Measurements from ENCODE around the gene MFNG. TPM values are rescaled to one million over a fixed set of nuclear protein-coding genes. Genes with fewer than 3 reads are reported as not detected.
A peak's percentile ranks its signal among the peaks of the same experiment; 100 is the strongest.

The MFNG gene
- total RNA-seq, 1 donor from 2014 or later = 20.7 TPM

- DNase-seq (ENCODE audit: low spot score) = peak; percentile 29
These were observed 28.4 kb upstream of the MFNG start for GRCh38 chr22:37514526-37515051.

DNA sequence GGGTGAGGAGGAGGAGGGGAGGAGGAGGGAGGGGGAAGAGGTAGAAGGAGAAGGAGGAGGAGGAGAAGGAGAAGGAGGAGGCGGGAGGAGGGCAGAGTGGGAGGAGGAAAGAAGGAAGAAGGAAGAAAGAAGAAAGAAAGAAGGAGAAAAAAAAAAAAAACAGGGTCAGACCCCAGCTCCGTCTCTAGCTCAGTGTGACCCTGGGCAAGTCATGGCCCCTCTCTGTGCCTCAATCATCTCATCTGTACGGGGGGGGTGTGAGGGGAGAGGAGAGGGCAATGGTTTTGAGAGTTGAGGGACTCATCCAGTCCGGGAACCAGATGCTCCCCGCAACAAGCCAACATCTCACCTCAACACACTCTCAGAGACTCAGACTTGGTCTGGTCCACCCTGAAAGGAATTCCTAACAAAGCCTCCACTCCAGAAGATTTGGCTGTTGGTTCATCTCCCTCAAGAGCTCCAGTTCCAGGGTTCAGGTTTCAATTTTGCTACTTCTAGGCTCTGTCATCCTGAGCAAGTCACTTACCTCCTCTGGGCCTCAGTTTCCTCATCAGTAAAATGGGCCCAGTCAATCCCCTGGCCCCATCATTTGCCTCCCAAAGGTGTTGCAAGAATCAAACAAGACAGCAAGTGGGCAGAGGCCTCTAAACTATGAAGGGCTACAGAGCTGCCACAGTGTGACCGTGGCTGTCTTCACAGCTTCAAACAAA, 25.4 kb upstream of the MFNG start:
- DNase-seq (ENCODE audit: low spot score) = no peak

DNA sequence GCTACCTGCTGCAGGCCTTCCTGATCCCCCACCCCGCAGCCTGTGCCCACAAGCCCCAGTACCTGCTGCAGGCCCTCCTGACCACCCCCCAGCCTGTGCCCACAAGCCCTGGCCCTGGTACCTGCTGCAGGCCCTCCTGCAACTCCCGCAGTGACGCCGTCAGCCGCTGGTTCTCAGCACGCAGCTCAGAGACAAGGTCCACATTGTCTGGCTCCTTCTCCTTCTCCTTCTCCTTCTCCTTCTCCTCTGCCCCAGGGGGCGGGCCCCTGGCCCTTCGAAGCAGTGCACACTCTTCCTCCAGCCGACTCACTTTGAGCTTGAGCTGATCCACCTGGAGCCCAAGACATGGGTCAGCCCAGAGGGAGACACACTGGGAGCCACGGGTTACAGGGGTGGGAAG, 23.9 kb upstream of the MFNG start:
- no peak for DNase-seq (ENCODE audit: low spot score)

- DNase-seq (ENCODE audit: low spot score) = peak; percentile 89
These were observed 23.1 kb upstream of the MFNG start for GRCh38 chr22:37509059-37509860.

- DNase-seq (ENCODE audit: low spot score) = peak; percentile 55
These were observed 22.3 kb upstream of the MFNG start for GRCh38 chr22:37508431-37508992.

DNA sequence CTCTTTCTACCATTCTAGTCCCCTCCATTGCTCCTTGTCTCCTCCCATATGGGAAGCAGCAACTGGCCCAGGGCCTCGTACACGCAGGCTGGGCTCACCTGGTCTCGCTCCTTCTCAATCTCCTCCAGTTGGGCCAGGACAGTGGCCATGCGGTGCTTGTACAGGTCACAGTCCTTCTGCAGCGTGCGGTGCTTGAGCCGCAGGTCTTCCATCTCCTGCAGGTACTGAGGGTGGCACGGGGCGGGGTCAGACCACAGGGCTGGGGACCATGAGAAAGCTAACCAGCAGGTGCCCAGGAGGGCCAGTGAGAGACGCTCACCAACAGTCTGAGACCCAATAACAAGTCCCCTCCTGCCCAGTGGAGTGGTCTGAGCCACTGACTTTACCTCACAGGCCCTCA, 21.5 kb upstream of the MFNG start:
- DNase-seq (ENCODE audit: low spot score) = no peak

DNA sequence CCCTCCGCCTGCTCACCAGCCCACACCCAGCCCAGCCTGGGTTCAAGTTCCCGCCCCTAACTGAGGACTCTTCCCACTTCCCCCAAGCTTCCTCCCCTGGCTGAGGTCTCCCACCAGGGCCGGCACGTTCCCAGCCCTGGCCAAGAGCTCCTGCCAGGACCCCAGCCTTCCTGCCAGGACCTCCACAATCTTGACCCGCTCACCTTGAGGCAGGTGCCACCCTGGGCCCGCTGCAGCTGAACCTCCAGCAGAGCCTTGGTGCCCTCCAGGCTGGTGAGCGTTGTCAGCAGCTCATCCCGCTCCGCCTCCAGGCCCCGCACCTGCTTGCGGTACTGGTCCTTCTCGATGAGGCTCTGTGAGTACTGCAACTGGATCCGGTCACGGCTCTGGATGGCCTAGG, 19.8 kb upstream of the MFNG start:
- no peak for DNase-seq (ENCODE audit: low spot score)

DNA sequence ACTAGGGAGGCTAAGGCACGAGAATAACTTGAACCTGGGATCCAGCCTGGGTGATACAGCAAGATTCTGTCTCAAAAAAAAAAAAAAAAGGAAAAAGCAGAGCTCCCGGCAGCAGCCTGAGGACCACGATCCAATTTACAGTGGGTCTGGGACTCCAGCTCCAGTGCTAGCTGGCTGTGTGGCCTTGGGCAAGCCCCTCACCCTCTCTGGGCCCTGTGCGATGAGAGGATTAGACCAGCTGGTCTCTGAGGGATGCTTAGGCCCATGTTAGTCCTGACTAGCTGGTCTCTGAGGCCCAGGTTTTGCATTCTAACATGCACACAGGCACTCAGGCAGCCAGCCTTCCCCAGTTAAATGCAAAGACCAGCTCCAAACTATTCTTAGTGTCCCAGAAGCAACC, 19.4 kb upstream of the MFNG start:
- no peak for DNase-seq (ENCODE audit: low spot score)

DNA sequence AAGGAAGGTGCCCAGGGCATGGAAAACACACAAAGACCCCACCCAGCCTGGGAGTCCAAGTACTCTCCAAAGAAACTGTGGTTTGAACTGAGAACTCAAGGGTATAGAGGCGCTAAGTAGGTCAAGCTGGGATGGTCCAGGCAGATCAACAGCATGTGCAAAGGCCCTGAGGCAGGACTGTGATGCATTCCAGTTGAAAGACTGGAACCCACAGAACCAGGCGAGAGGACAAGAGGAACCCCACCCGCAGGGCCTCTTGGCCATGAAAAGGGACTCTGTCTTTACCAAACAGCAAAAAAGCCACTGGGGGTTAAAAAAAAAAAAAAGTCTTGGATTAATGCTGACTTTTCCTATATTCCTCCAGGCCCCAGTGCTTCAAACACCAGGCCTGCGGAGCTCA, 18.8 kb upstream of the MFNG start:
- no peak for DNase-seq (ENCODE audit: low spot score)

DNA sequence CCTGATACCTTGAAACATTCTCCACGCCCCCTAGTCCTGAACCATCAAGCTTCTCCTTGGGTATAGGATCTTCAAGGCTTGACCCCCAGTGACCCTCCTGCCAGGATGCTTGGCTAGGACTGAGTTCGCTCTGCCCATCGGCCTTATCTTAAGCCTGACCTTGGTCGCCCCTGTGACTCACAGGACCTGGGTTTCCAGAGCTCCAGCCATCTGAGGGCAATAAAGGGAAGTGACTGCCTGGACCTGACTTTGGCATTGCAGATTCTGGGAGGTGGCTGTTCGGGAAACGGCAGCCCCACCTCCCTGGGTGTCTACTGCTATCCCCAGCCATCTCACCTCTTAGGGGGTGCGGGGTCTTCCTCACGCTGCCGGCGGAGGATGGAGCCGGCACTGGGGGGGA, 17.7 kb upstream of the MFNG start:
- DNase-seq (ENCODE audit: low spot score) = no peak

DNA sequence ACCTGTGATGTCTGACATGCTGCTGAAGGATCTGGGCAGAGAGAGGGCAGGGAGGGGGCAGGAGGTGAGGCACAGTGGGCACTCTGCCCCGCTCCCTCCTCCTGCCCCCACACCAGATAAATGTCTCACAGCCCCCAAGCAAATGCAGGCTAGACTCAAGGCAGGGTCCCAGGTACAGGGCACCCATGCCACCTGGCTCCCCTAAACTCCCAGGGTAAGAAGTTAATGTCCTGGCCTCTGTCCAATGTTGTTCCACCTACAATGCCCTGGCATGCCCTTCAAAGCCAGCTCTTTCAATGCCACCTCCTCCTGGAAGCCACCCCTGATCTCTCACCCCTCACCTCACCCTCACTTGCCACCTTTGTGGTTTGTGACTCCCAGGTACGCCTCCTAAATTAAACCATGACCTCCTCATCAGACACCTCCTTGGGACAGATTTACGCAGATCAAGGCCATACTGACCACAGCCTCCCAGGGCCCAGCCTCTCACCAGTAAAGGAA, 17.0 kb upstream of the MFNG start:
- no peak for DNase-seq (ENCODE audit: low spot score)

DNA sequence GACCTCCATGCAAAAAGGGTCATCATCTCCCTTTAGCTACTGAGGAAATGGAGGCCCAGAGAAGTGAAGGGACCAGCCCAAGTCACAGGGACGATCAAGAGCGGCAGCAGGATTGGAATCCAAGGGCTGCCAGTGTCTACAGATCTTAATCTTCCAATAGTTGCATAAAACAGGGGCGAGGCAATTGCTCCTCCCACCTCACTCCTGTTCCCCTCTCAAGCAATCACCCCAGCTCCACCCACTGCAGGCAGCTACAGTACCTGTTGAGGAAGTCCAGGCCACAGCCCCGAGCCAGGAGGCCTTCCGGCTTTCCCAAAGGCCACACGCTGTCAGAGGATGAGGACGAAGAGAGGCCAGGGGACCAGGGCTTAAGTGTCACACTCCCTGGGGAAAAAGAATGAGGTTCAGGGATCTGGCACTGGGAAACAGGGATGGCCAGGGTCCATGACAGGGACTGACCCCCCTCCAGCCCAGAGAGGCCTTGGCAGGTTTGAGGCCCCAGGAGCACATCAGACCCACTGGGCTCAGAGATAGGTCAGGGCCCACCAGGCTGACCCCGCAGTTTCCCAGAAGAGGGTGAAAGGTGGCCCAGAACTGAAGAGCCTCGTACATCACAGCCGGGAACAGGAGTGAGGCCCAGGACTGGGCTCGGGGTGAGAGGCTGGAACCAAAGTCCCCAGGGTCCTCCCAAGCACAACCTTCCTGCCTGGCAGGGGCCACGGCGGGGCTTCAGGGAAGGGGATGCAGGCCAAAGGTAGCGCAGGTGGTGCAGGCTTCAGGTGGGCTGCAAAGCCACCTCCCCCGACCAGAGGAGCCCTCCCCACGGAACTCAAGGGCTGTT, 16.4 kb upstream of the MFNG start:
- peak; percentile 52 for DNase-seq (ENCODE audit: low spot score)

- peak; percentile 79 for DNase-seq (ENCODE audit: low spot score)
These were observed 15.6 kb upstream of the MFNG start for GRCh38 chr22:37501610-37502341.

GRCh38 chr22:37500745-37501609, 14.8 kb upstream of the MFNG start:
- peak; percentile 27 for DNase-seq (ENCODE audit: low spot score)

- no peak for DNase-seq (ENCODE audit: low spot score)
These were observed 13.8 kb upstream of the MFNG start for GRCh38 chr22:37499789-37500540.

GRCh38 chr22:37499027-37499707, 13.0 kb upstream of the MFNG start:
- no peak for DNase-seq (ENCODE audit: low spot score)

DNA sequence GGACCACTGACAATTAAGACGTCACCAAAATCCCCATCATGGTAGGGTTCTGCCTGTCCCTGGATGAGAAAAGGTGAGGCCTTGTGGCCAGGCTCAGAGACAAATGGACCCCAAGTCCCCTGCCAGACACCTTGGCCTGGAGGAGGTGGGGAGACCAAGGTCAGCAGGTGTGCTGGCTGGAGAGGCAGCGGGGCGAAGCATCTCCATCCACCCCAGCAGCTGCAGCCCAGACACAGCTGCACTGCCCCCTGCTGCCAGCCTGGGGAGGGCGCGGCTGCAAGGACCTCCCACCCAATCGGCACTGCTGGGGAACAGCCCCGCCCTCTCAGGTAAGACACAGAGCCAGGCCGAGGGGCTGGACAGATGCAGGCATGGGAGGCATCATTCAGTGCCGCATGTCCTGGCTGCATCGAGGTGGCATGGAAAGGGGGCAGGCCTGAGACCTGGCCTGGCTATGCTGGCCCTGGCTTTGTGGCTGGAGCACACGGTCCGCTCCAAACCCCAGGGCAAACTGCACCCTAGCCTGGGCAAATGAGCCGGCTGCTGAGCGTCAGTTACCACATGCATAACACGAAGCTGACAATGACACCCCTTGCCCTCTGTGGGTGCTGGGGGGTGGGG, 12.2 kb upstream of the MFNG start:
- no peak for DNase-seq (ENCODE audit: low spot score)

DNA sequence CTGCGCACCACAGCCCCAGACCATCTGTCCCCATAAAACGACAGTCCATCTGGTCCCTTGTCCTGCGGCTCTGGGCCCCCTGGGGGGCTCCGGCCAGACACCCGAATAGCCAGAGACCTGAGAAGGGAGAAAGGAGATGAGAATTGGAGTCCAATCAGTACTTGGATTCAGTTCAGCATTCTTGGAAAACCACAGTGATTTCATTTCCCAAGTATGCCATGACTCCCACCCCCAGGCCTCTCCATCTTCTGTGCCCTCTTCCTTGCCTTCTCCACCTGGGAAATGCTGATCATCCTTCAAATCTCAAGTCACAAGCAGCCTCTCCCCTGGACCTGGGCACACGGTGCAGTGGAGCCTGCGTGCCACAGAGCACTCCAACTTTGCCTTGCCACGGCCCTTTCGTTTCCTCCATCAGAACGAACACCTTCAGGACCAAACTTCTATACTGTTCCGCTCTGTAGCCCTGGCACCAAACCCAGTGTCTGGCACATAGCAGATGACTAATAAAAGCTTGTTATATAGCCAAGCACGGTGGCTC, 10.9 kb upstream of the MFNG start:
- DNase-seq (ENCODE audit: low spot score) = peak; percentile 50
